H1 (cell line): ENCODE data around the gene CELF5. TPM values are rescaled to one million over a fixed set of nuclear protein-coding genes. Genes with fewer than 3 reads are reported as not detected.

Source experiments
- CHD1 ChIP-seq: IDR thresholded peaks from 2 replicates; pipeline ENCODE4 v1.6.1; 2012; ENCODE audit warnings: low read depth, low read length, improper control_type of control experiment
- POLR2AphosphoS5 ChIP-seq: IDR thresholded peaks from 2 replicates; pipeline ENCODE4 v1.6.1; 2011; ENCODE audit warnings: low read depth, low read length
- RBBP5 ChIP-seq: IDR thresholded peaks from 2 replicates; pipeline ENCODE4 v1.7.1; 2012; ENCODE audit warnings: low read depth, mild to moderate bottlenecking, inconsistent platforms, low read length, moderate library complexity, borderline replicate concordance
- RFX5 ChIP-seq: IDR thresholded peaks from 2 replicates; pipeline ENCODE4 v1.6.1; 2011; ENCODE audit warnings: low read depth, low read length, improper control_type of control experiment, borderline replicate concordance
- SRF ChIP-seq: IDR thresholded peaks from 2 replicates; pipeline ENCODE4 v1.6.1; 2011; ENCODE audit warnings: mild to moderate bottlenecking, low read depth, low read length, moderate library complexity
- YY1 ChIP-seq: IDR thresholded peaks from 2 replicates; pipeline ENCODE4 v1.6.1; 2011; ENCODE audit warnings: low read depth, mild to moderate bottlenecking, low read length
- polyA plus RNA-seq, 7 experiments: library from polyadenylated mRNA; depleted of rRNA in 3 of 7; stranded (reverse) in 5 of 7; unstranded in 2 of 7; fragments of >200 nt in 5 of 7; fragments of 200-250 nt in 2 of 7; gene quantifications; 1 replicate in 5 of 7; 2 replicates in 1 of 7; 4 replicates in 1 of 7; pipeline versions ENCODE4 v1.2.1 to v1.2.3, GENCODE V29; 2011 to 2013; ENCODE audit warnings: missing spikeins in 2 of 7, mixed read lengths in 2 of 7
- total RNA-seq: library from RNA; stranded (reverse); fragmentation: NEBNext Ultra II Directional; extraction: Animal tissue kit (Norgen Biotek cat#: 25700); gene quantifications from 2 replicates; pipeline ENCODE4 v1.2.1, GENCODE V29; 2021

The CELF5 gene
- total and polyA plus RNA-seq, 2 of the 8 experiments (the other 6 are each of a cell fraction or from before 2014, with no cell fraction given) = 9.8 to 15.0 TPM

DNA sequence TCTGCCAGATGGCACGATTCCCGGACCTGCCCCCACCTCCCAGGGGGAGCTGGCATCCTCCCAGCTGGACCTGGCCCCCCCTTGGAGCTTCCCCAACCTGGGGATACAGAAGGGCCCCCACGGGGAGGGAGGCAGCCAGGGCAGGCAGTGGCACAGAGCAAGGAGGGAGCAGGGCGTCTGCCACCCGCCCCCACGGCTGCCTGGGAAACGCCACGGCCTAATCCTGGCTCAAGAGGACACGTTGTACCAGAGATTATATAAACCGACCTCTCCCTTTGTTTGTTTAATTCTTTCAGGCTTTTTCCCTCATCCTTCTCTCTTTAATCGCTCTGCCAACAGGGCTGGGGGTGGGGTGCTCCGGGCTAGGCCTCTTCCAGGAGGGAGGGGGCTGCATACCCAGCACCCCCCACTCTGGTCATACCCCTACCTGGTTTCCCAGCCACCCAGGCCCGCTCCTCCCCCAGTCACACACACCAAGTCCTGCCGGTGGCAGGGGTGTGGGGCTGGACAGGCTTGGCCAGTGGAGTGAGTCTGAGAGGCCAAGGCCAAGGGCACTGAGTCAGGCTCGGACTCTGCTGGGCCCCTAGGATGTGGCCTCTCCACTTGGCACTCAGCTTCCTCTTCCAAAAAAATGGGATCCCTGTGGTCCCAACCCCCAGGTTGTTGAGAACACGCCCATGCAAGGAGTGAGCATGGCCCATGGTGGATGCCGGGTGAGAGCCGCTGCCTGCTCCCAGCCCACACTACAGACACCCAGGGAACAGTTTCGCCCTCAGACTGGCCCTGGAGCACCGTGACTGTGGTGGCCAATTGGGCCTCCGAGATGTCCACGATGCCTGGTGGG lies 112.4 kb downstream of the CELF5 start (continued):
- TF ChIP-seq POLR2AphosphoS5 = no peak
- TF ChIP-seq YY1 = no peak
- no peak for TF ChIP-seq CHD1
- no peak for TF ChIP-seq SRF
- no peak for TF ChIP-seq RBBP5
- TF ChIP-seq RFX5 = no peak
